Cardiac muscle cell (in vitro differentiated cells and primary cell): ENCODE measurements around the gene SNURF. TPM values are rescaled to one million over a fixed set of nuclear protein-coding genes. Genes with fewer than 3 reads are reported as not detected.
"Not testable (repeated sequence)": the region's sequence is repeated elsewhere in the genome, so short reads cannot be mapped to it uniquely, and the experiment has no call there.

Experiments
- DNase-seq, 2 donors: peaks; one replicate each; pipeline versions ENCODE4 v3.0.0 to v3.0.0-alpha.2; 2010 to 2017; ENCODE audit warnings: low read depth in 1 of 2, low spot score in 1 of 2
- H3K27ac ChIP-seq: fragments of 200-600 bp; sonication (generic); 2 replicates; pipeline ENCODE4 v1.5.1; 2016
- H3K27me3 ChIP-seq: fragments of 200-600 bp; sonication (generic); 2 replicates; pipeline ENCODE4 v1.6.0; 2016; ENCODE audit warnings: control low read depth
- H3K36me3 ChIP-seq: fragments of 200-600 bp; sonication (generic); 2 replicates; pipeline ENCODE4 v1.5.1; 2016; ENCODE audit warnings: control low read depth
- H3K4me1 ChIP-seq: fragments of 200-600 bp; sonication (generic); 2 replicates; pipeline ENCODE4 v1.8.1; 2017; ENCODE audit warnings: low read depth, mild to moderate bottlenecking, mixed run types
- H3K4me3 ChIP-seq: fragments of 200-600 bp; sonication (generic); 2 replicates; pipeline ENCODE4 v1.5.1; 2016; ENCODE audit warnings: mild to moderate bottlenecking
- H3K9me3 ChIP-seq: fragments of 200-600 bp; sonication (generic); 2 replicates; pipeline ENCODE4 v1.5.1; 2017; ENCODE audit warnings: low read depth, mild to moderate bottlenecking, control low read depth
- CTCF ChIP-seq: IDR thresholded peaks from 2 replicates; pipeline ENCODE4 v1.5.1; 2012; ENCODE audit warnings: low read depth, mild to moderate bottlenecking, low read length
- polyA plus RNA-seq: library from polyadenylated mRNA; unstranded; fragments of >200 nt; fragmentation: Nextera tagmentation; extraction: Ambion mirVana; gene quantifications from 2 replicates; pipeline ENCODE4 v1.2.1, GENCODE V29; 2016
- total RNA-seq: library from RNA; depleted of rRNA; stranded (reverse); fragments of >200 nt; gene quantifications from 2 replicates; pipeline ENCODE4 v1.2.3, GENCODE V29; 2016

Gene SNURF
- total and polyA plus RNA-seq, 2 experiments from 2014 or later, result 11.2 to 13.5 TPM

- no peak for TF ChIP-seq CTCF
- Histone ChIP-seq H3K36me3 (peaks cover 38% of the 10 kb centered on the region), H3K27me3 (no peaks in the 10 kb centered on the region), H3K27ac (no peak overlapping the region), H3K9me3 (no peaks in the 10 kb centered on the region), H3K4me1 (no peaks in the 10 kb centered on the region), H3K4me3 (no peak overlapping the region)
- no peak for DNase-seq
Measured at GRCh38 chr15:24971772-24972171, 17.0 kb downstream of the SNURF start.

- not testable (repeated sequence) for DNase-seq, H3K9me3 ChIP-seq, H3K4me3 ChIP-seq, H3K27me3 ChIP-seq, H3K4me1 ChIP-seq, H3K27ac ChIP-seq
- H3K36me3 ChIP-seq, result peaks cover 45% of the 10 kb centered on the region
Measured at GRCh38 chr15:24972707-24973106, 17.9 kb downstream of the SNURF start.

- no peak for DNase-seq
- no peaks in the 10 kb centered on the region for H3K27me3 ChIP-seq
- no peak overlapping the region for H3K4me3 ChIP-seq
- TF ChIP-seq CTCF, result no peak
- H3K36me3 ChIP-seq, result peaks cover 57% of the 10 kb centered on the region
- H3K4me1 ChIP-seq, result no peaks in the 10 kb centered on the region
- H3K27ac ChIP-seq, result no peak overlapping the region
- H3K9me3 ChIP-seq, result no peaks in the 10 kb centered on the region
Measured at GRCh38 chr15:24976932-24977331, 22.1 kb downstream of the SNURF start.

GRCh38 chr15:24977686-24978085, 22.9 kb downstream of the SNURF start:
- no peak overlapping the region for H3K27ac ChIP-seq
- no peak for TF ChIP-seq CTCF
- peaks cover 57% of the 10 kb centered on the region for H3K36me3 ChIP-seq
- no peak overlapping the region for H3K4me3 ChIP-seq
- H3K4me1 ChIP-seq, result no peaks in the 10 kb centered on the region
- no peaks in the 10 kb centered on the region for H3K27me3 ChIP-seq
- H3K9me3 ChIP-seq, result no peaks in the 10 kb centered on the region
- DNase-seq, result no peak

GRCh38 chr15:24985224-24985623, 30.4 kb downstream of the SNURF start:
- Histone ChIP-seq H3K4me1 (no peaks in the 10 kb centered on the region), H3K36me3 (peaks cover 20% of the 10 kb centered on the region), H3K27me3 (no peaks in the 10 kb centered on the region), H3K9me3 (no peaks in the 10 kb centered on the region), H3K4me3 (no peak overlapping the region), H3K27ac (no peak overlapping the region)
- TF ChIP-seq CTCF, result no peak
- DNase-seq, result no peak

- Histone ChIP-seq H3K9me3 (no peaks in the 10 kb centered on the region), H3K27me3 (no peaks in the 10 kb centered on the region), H3K4me3 (no peak overlapping the region), H3K27ac (no peak overlapping the region), H3K4me1 (no peaks in the 10 kb centered on the region), H3K36me3 (peaks cover 14% of the 10 kb centered on the region)
- TF ChIP-seq CTCF, result no peak
- no peak for DNase-seq
Measured at GRCh38 chr15:24986653-24987052, 31.9 kb downstream of the SNURF start.

Other genes starting within 250 kb of the SNURF start
- 511 and 552 TPM in 2 replicates for gene SNRPN, start within 50 bp of the SNURF start, total RNA-seq
- 599 and 650 TPM in 2 replicates for gene SNRPN, start within 50 bp of the SNURF start, polyA plus RNA-seq